H1 (cell line): ENCODE data around the gene FXN. TPM values are rescaled to one million over a fixed set of nuclear protein-coding genes. Genes with fewer than 3 reads are reported as not detected.

ENCODE experiments used
- CTCF ChIA-PET: fragments of 300-600 bp; sonication (Branson Sonifier 250); formaldehyde crosslinking; loops from one replicate; lab custom pipeline; 2021; ENCODE audit not compliant: partially characterized antibody; lab: Charles Lee
- POLR2A ChIA-PET: fragments of 300-600 bp; sonication (Branson Sonifier 250); formaldehyde crosslinking; loops from one replicate; lab custom pipeline; 2021; ENCODE audit warnings: inconsistent platforms; ENCODE audit not compliant: partially characterized antibody; lab: Charles Lee
- DNase-seq, 2 experiments: peaks; one replicate each; pipeline versions ENCODE4 v3.0.0 to v3.0.0-alpha.2; 2010 to 2022; ENCODE audit warnings: low spot score in 2 of 2, low read depth in 1 of 2, mixed read lengths in 1 of 2
- FAIRE-seq: peaks from 2 replicates; lab custom pipeline; 2011; peaks lifted over from hg19 to GRCh38; lab: Jason Lieb, UNC
- H2AFZ ChIP-seq: 2 replicates; pipeline ENCODE4 v1.8.1; 2012; ENCODE audit warnings: low read length, inconsistent platforms
- H2AK5ac ChIP-seq: 2 replicates; pipeline ENCODE4 v1.6.1; 2013; ENCODE audit warnings: low read depth, low read length
- H2BK120ac ChIP-seq: replicated peaks from 2 replicates; pipeline ENCODE3; 2013; ENCODE audit warnings: low read depth, low read length, inconsistent platforms
- H2BK12ac ChIP-seq: 2 replicates; pipeline ENCODE4 v1.6.1; 2013; ENCODE audit warnings: low read depth, low read length
- H2BK15ac ChIP-seq: 2 replicates; pipeline ENCODE4 v1.6.1; 2013; ENCODE audit warnings: low read length
- H2BK20ac ChIP-seq: 2 replicates; pipeline ENCODE4 v1.6.1; 2013; ENCODE audit warnings: low read length
- H2BK5ac ChIP-seq: 2 replicates; pipeline ENCODE4 v1.6.1; 2013; ENCODE audit warnings: low read depth, low read length
- H3K14ac ChIP-seq: 2 replicates; pipeline ENCODE4 v1.6.1; 2013; ENCODE audit warnings: inconsistent platforms; ENCODE audit not compliant: insufficient read length
- H3K18ac ChIP-seq: 2 replicates; pipeline ENCODE4 v1.6.1; 2013; ENCODE audit warnings: low read length; ENCODE audit errors: extremely low read depth
- H3K23ac ChIP-seq: 2 replicates; pipeline ENCODE4 v1.6.1; 2013; ENCODE audit warnings: inconsistent platforms; ENCODE audit not compliant: insufficient read length
- H3K23me2 ChIP-seq: 2 replicates; pipeline ENCODE4 v1.6.1; 2013; ENCODE audit warnings: low read depth, low read length
- H3K27ac ChIP-seq: 2 replicates; pipeline ENCODE4 v1.6.1; 2011; ENCODE audit warnings: low read depth, low read length, inconsistent platforms
- H3K27me3 ChIP-seq, 4 experiments: replicated peaks in 1 of 4; 1 replicate in 1 of 4; 2 replicates in 3 of 4; pipeline versions ENCODE4 v1.6.1 to v1.8.1; 2011 to 2013; ENCODE audit warnings: low read length in 3 of 4, mild to moderate bottlenecking in 3 of 4, inconsistent platforms in 2 of 4, mixed read lengths in 2 of 4, moderate library complexity in 1 of 4; ENCODE audit not compliant: control insufficient read depth in 3 of 4, insufficient read depth in 3 of 4; ENCODE audit errors: extremely low read depth in 1 of 4
- H3K36me3 ChIP-seq, 4 experiments: 2 replicates each; pipeline versions ENCODE4 v1.6.1 to v1.8.1; 2011 to 2013; ENCODE audit warnings: mild to moderate bottlenecking in 4 of 4, low read length in 3 of 4, moderate library complexity in 2 of 4, control low read depth in 1 of 4, inconsistent platforms in 1 of 4; ENCODE audit not compliant: insufficient read depth in 4 of 4, control insufficient read depth in 2 of 4
- H3K4ac ChIP-seq: replicated peaks from 2 replicates; pipeline ENCODE3; 2013; ENCODE audit warnings: low read length, low read depth, mixed read lengths, inconsistent platforms; ENCODE audit not compliant: insufficient read length
- H3K4me1 ChIP-seq, 4 experiments: replicated peaks in 1 of 4; 1 replicate in 1 of 4; 2 replicates in 3 of 4; pipeline versions ENCODE4 v1.6.1 to v1.8.1; 2011 to 2013; ENCODE audit warnings: low read length in 3 of 4, inconsistent platforms in 2 of 4, mixed read lengths in 1 of 4; ENCODE audit not compliant: insufficient read depth in 4 of 4, control insufficient read depth in 3 of 4
- H3K4me2 ChIP-seq, 2 experiments: 2 replicates each; pipeline versions ENCODE4 v1.6.1 to v1.8.1; 2011 to 2013; ENCODE audit warnings: low read depth in 2 of 2, low read length in 2 of 2, control low read depth in 1 of 2, inconsistent platforms in 1 of 2, mild to moderate bottlenecking in 1 of 2; ENCODE audit not compliant: insufficient read depth in 1 of 2
- H3K4me3 ChIP-seq, 4 experiments: fragments of 200-600, 300-600 bp in 1 of 4; sonication (generic), shearing (Covaris generic), sonication (Bioruptor Twin) in 1 of 4; 2 replicates each; pipeline versions ENCODE4 v1.5.1 to v1.8.1; 2011 to 2016; ENCODE audit warnings: low read length in 4 of 4, low read depth in 3 of 4, control low read depth in 2 of 4, inconsistent platforms in 2 of 4, mild to moderate bottlenecking in 2 of 4, mixed read lengths in 1 of 4, moderate library complexity in 1 of 4; ENCODE audit not compliant: insufficient read depth in 2 of 4; ENCODE audit errors: extremely low read depth in 1 of 4
- H3K56ac ChIP-seq: replicated peaks from 2 replicates; pipeline ENCODE3; 2013; ENCODE audit warnings: low read depth, mild to moderate bottlenecking, mixed read lengths, low read length, inconsistent platforms; ENCODE audit not compliant: insufficient read length
- H3K79me1 ChIP-seq: 2 replicates; pipeline ENCODE4 v1.6.1; 2013; ENCODE audit warnings: low read depth, low read length, control low read depth
- H3K79me2 ChIP-seq, 2 experiments: 2 replicates each; pipeline versions ENCODE4 v1.6.1 to v1.8.1; 2012 to 2013; ENCODE audit warnings: low read length in 2 of 2, mild to moderate bottlenecking in 2 of 2, inconsistent platforms in 1 of 2; ENCODE audit not compliant: insufficient read depth in 2 of 2, control insufficient read depth in 1 of 2
- H3K9ac ChIP-seq, 4 experiments: replicated peaks in 1 of 4; 1 replicate in 1 of 4; 2 replicates in 3 of 4; pipeline versions ENCODE4 v1.6.1 to v1.8.1; 2011 to 2013; ENCODE audit warnings: low read depth in 3 of 4, low read length in 3 of 4, control low read depth in 2 of 4, mild to moderate bottlenecking in 2 of 4, moderate library complexity in 2 of 4, inconsistent platforms in 1 of 4; ENCODE audit errors: extremely low read depth in 1 of 4
- H3K9me3 ChIP-seq, 2 experiments: 2 replicates each; pipeline versions ENCODE4 v1.6.1 to v1.8.1; 2012 to 2013; ENCODE audit warnings: mild to moderate bottlenecking in 2 of 2, moderate library complexity in 2 of 2, control low read depth in 1 of 2, inconsistent platforms in 1 of 2, low read depth in 1 of 2, low read length in 1 of 2, mixed read lengths in 1 of 2; ENCODE audit not compliant: insufficient read depth in 2 of 2
- H4K20me1 ChIP-seq, 2 experiments: replicated peaks in 1 of 2; 2 replicates each; pipeline versions ENCODE3 to v1.8.1; 2011 to 2013; ENCODE audit warnings: inconsistent platforms in 2 of 2, low read length in 2 of 2, mild to moderate bottlenecking in 1 of 2; ENCODE audit not compliant: insufficient read depth in 2 of 2, control insufficient read depth in 1 of 2
- H4K5ac ChIP-seq: 2 replicates; pipeline ENCODE4 v1.6.1; 2013; ENCODE audit warnings: low read length, low read depth, mixed read lengths, inconsistent platforms; ENCODE audit not compliant: insufficient read length
- H4K8ac ChIP-seq: 2 replicates; pipeline ENCODE4 v1.8.0; 2013; ENCODE audit warnings: mild to moderate bottlenecking, moderate library complexity, low read length, inconsistent platforms; ENCODE audit not compliant: insufficient read depth; ENCODE audit errors: extremely low read depth
- H4K91ac ChIP-seq: replicated peaks from 2 replicates; pipeline ENCODE3; 2013; ENCODE audit warnings: low read length, mixed read lengths, inconsistent platforms; ENCODE audit not compliant: insufficient read length
- CBX8 ChIP-seq: fragments of 300-800, 300-1000 bp; sonication (generic); IDR thresholded peaks from 2 replicates; pipeline ENCODE4 v1.7.1; 2016; ENCODE audit warnings: low read depth, low read length, borderline replicate concordance
- CHD2 ChIP-seq: IDR thresholded peaks from 2 replicates; pipeline ENCODE4 v1.6.1; 2012; ENCODE audit warnings: low read length, improper control_type of control experiment
- POU5F1 ChIP-seq: IDR thresholded peaks from 2 replicates; pipeline ENCODE4 v1.6.1; 2011; ENCODE audit warnings: low read depth, mild to moderate bottlenecking, low read length, moderate library complexity
- SAP30 ChIP-seq: fragments of 300-600 bp; sonication (generic); IDR thresholded peaks from 2 replicates; pipeline ENCODE4 v1.7.1; 2012; ENCODE audit warnings: low read length, moderate library complexity, mild to moderate bottlenecking, inconsistent platforms; ENCODE audit not compliant: insufficient read depth, insufficient replicate concordance
- polyA plus RNA-seq, 7 experiments: library from polyadenylated mRNA; depleted of rRNA in 3 of 7; stranded (reverse) in 5 of 7; unstranded in 2 of 7; fragments of >200 nt in 5 of 7; fragments of 200-250 nt in 2 of 7; gene quantifications; 1 replicate in 5 of 7; 2 replicates in 1 of 7; 4 replicates in 1 of 7; pipeline versions ENCODE4 v1.2.1 to v1.2.3, GENCODE V29; 2011 to 2013; ENCODE audit warnings: missing spikeins in 2 of 7, mixed read lengths in 2 of 7
- total RNA-seq: library from RNA; stranded (reverse); fragmentation: NEBNext Ultra II Directional; extraction: Animal tissue kit (Norgen Biotek cat#: 25700); gene quantifications from 2 replicates; pipeline ENCODE4 v1.2.1, GENCODE V29; 2021

FXN gene
- total and polyA plus RNA-seq, 2 of the 8 experiments (the other 6 are each of a cell fraction or from before 2014, with no cell fraction given) = 34.2 to 37.5 TPM

DNA sequence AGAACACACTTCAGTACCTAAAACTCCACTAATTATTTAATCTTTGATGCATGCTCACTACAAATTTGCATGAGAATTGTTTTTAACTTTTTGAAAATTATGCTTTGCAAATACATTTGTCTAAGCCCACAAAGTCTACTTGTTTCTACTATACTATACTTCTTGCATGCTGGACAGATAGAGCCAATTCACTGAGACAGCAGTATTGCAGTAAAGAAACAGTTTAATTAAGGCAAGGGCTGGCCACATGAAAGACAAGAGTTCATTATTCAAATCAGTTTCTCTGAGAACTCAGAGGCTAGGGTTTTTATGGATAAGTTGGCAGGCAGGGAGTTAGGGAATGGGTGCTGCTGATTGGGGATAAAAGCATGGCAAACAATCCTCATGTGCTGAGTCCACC lies 6.0 kb upstream of the FXN start:
- Histone ChIP-seq H4K5ac (no peak overlapping the region), H3K27me3 (no peaks in the 10 kb centered on the region), H2BK120ac (no peak overlapping the region), H3K9ac (no peak overlapping the region), H4K20me1 (no peaks in the 10 kb centered on the region), H3K79me1 (no peaks in the 10 kb centered on the region), H2AK5ac (no peak overlapping the region), H3K27ac (no peak overlapping the region), H3K79me2 (no peaks in the 10 kb centered on the region), H2BK5ac (no peak overlapping the region), H2BK15ac (no peak overlapping the region), H3K4me1 (peaks cover 0 to 2% (median 0%) of the 10 kb centered on the region in 4 experiments; a peak in 1 of 7 replicates), H3K14ac (no peak overlapping the region), H3K23ac (no peak overlapping the region), H2AFZ (no peak overlapping the region), H4K91ac (no peak overlapping the region), H4K8ac (no peak overlapping the region), H3K36me3 (no peaks in the 10 kb centered on the region), H3K9me3 (peaks cover 4 to 5% of the 10 kb centered on the region in 2 experiments; a peak in 2 of 4 replicates), H3K4ac (no peak overlapping the region), H3K4me2 (no peak overlapping the region), H3K56ac (no peak overlapping the region), H2BK20ac (no peak overlapping the region), H3K18ac (no peak overlapping the region), H3K23me2 (no peaks in the 10 kb centered on the region), H3K4me3 (no peak overlapping the region), H2BK12ac (no peak overlapping the region)
- ChIA-PET CTCF (interaction anchor here (1.8 kb wide), 1 partner anchor 27 kb away, joined by 6 read pairs; no protein-coding TSS in a partner anchor), POLR2A (no interaction called here)
- FAIRE-seq (no peak), DNase-seq (no peak)
- TF ChIP-seq CHD2 (no peak), SAP30 (no peak), CBX8 (no peak), POU5F1 (no peak)
